HepG2 (cell line): ENCODE data around the gene FITM1. TPM values are rescaled to one million over a fixed set of nuclear protein-coding genes. Genes with fewer than 3 reads are reported as not detected.

ENCODE experiments used
- CAMTA2 ChIP-seq: sonication (generic); formaldehyde crosslinking; IDR thresholded peaks from 2 replicates; pipeline ENCODE4 v1.4.0; 2020; ENCODE audit warnings: mild to moderate bottlenecking, missing genetic modification reagents, borderline replicate concordance
- CEBPB ChIP-seq: IDR thresholded peaks from 2 replicates; pipeline ENCODE4 v1.6.1; 2011; ENCODE audit warnings: low read depth, low read length, improper control_type of control experiment, borderline replicate concordance
- CEBPZ ChIP-seq: IDR thresholded peaks from 2 replicates; pipeline ENCODE4 v1.6.1; 2012; ENCODE audit warnings: low read length, improper control_type of control experiment
- FOXJ3 ChIP-seq: sonication (generic); formaldehyde crosslinking; IDR thresholded peaks from 2 replicates; pipeline ENCODE4 v1.4.0; 2020; ENCODE audit warnings: missing genetic modification reagents, mild to moderate bottlenecking, borderline replicate concordance
- JUNB ChIP-seq: sonication (generic); formaldehyde crosslinking; IDR thresholded peaks from 2 replicates; pipeline ENCODE4 v1.8.0; 2022; ENCODE audit warnings: missing genetic modification reagents, mild to moderate bottlenecking, borderline replicate concordance
- KDM6A ChIP-seq: IDR thresholded peaks from 2 replicates; pipeline ENCODE4 v1.6.1; 2016; ENCODE audit warnings: low read depth
- KMT2B ChIP-seq: IDR thresholded peaks from 2 replicates; pipeline ENCODE4 v1.6.1; 2016; ENCODE audit warnings: missing genetic modification reagents, missing compliant biosample characterization
- MEIS2 ChIP-seq: sonication (generic); formaldehyde crosslinking; IDR thresholded peaks from 2 replicates; pipeline ENCODE4 v1.9.0; 2021; ENCODE audit warnings: mild to moderate bottlenecking, missing genetic modification reagents
- NFYC ChIP-seq: IDR thresholded peaks from 2 replicates; pipeline ENCODE4 v1.6.1; 2016; ENCODE audit warnings: missing genetic modification reagents, missing compliant biosample characterization
- PAX8 ChIP-seq: sonication (generic); formaldehyde crosslinking; IDR thresholded peaks from 2 replicates; pipeline ENCODE4 v1.8.0; 2022; ENCODE audit warnings: mild to moderate bottlenecking, missing genetic modification reagents, borderline replicate concordance
- PHF21A ChIP-seq: sonication (generic); formaldehyde crosslinking; IDR thresholded peaks from 2 replicates; pipeline ENCODE4 v1.5.0; 2020; ENCODE audit warnings: mild to moderate bottlenecking, missing genetic modification reagents
- POLR2G ChIP-seq: fragments of 200-400 bp; formaldehyde crosslinking; IDR thresholded peaks from 2 replicates; pipeline ENCODE4 v1.6.1; 2018; ENCODE audit warnings: mild to moderate bottlenecking, low read depth, low read length, moderate library complexity
- SIX1 ChIP-seq: sonication (generic); formaldehyde crosslinking; IDR thresholded peaks from 2 replicates; pipeline ENCODE4 v1.4.0; 2020; ENCODE audit warnings: missing genetic modification reagents, borderline replicate concordance
- SKIL ChIP-seq: sonication (generic); formaldehyde crosslinking; IDR thresholded peaks from 2 replicates; pipeline ENCODE4 v1.8.0; 2022; ENCODE audit warnings: missing genetic modification reagents, mild to moderate bottlenecking, moderate library complexity, borderline replicate concordance
- U2AF2 ChIP-seq: fragments of 200-400 bp; formaldehyde crosslinking; IDR thresholded peaks from 2 replicates; pipeline ENCODE4 v1.6.1; 2017; ENCODE audit warnings: low read depth, mild to moderate bottlenecking, low read length
- ZBTB20 ChIP-seq: sonication (generic); formaldehyde crosslinking; IDR thresholded peaks from 2 replicates; pipeline ENCODE4 v1.8.1; 2023; ENCODE audit warnings: missing genetic modification reagents, low read depth, mild to moderate bottlenecking, borderline replicate concordance
- ZBTB21 ChIP-seq: sonication (generic); formaldehyde crosslinking; IDR thresholded peaks from 2 replicates; pipeline ENCODE4 v1.4.0; 2020; ENCODE audit warnings: missing genetic modification reagents
- ZFP36L2 ChIP-seq: sonication (generic); formaldehyde crosslinking; IDR thresholded peaks from 2 replicates; pipeline ENCODE4 v1.4.0; 2020; ENCODE audit warnings: missing genetic modification reagents
- ZNF143 ChIP-seq: sonication (generic); formaldehyde crosslinking; IDR thresholded peaks from 2 replicates; pipeline ENCODE4 v1.4.0; 2020; ENCODE audit warnings: missing genetic modification reagents
- ZNF260 ChIP-seq: sonication (generic); formaldehyde crosslinking; IDR thresholded peaks from 2 replicates; pipeline ENCODE4 v1.4.0; 2020; ENCODE audit warnings: missing genetic modification reagents, low read depth, mild to moderate bottlenecking, borderline replicate concordance
- ZNF275 ChIP-seq: sonication (generic); formaldehyde crosslinking; IDR thresholded peaks from 2 replicates; pipeline ENCODE4 v1.8.0; 2022; ENCODE audit warnings: missing genetic modification reagents, mild to moderate bottlenecking, inconsistent platforms, borderline replicate concordance
- ZNF337 ChIP-seq: sonication (generic); formaldehyde crosslinking; IDR thresholded peaks from 2 replicates; pipeline ENCODE4 v1.5.1; 2020; ENCODE audit warnings: missing genetic modification reagents, low read depth, mild to moderate bottlenecking, borderline replicate concordance
- ZNF792 ChIP-seq: IDR thresholded peaks from 2 replicates; pipeline ENCODE4 v1.6.1; 2016
- polyA plus RNA-seq, 8 experiments: library from polyadenylated mRNA; depleted of rRNA in 3 of 8; stranded (reverse) in 7 of 8; unstranded in 1 of 8; fragments of >200 nt; fragmentation: Illumina TruSeq in 4 of 8; extraction: Trizol in 4 of 8; gene quantifications; 2 replicates each; pipeline versions ENCODE4 v1.2.1 to v1.2.3, GENCODE V29; 2011 to 2016; ENCODE audit warnings: low read depth in 4 of 8, missing spikeins in 1 of 8, mixed read lengths in 1 of 8; ENCODE audit not compliant: insufficient read depth in 1 of 8
- total RNA-seq, 5 experiments: library from RNA; depleted of rRNA; stranded (reverse); fragments of >200 nt; fragmentation: Illumina TruSeq; extraction: Trizol; gene quantifications; 2 replicates each; pipeline ENCODE4 v1.2.3, GENCODE V29; 2016; ENCODE audit warnings: low read depth in 1 of 5

The FITM1 gene
- total and polyA plus RNA-seq, 2 of the 13 experiments (the other 11 are each of a cell fraction or from before 2014, with no cell fraction given) = 2.7 to 5.8 TPM

- TF ChIP-seq SKIL (no peak), FOXJ3 (CRISPR knock-in tag) (no peak), ZBTB21 (CRISPR knock-in tag) (no peak), ZFP36L2 (CRISPR knock-in tag) (0 out of 2 replicates have a peak, but pooled peaks have one; percentile 87), KMT2B (CRISPR knock-in tag) (peak; percentile 95), ZNF260 (CRISPR knock-in tag) (no peak), ZNF337 (peak; percentile 82; the same call in 1 of the 2 replicates), ZBTB20 (CRISPR knock-in tag) (0 out of 2 replicates have a peak, but pooled peaks have one; percentile 35), NFYC (CRISPR knock-in tag) (peak; percentile 54), POLR2G (peak; percentile 88), ZNF275 (CRISPR knock-in tag) (peak; percentile 67; the same call in 1 of the 2 replicates), CEBPZ (no peak), SIX1 (CRISPR knock-in tag) (peak; percentile 9; the same call in 1 of the 2 replicates), U2AF2 (no peak), PAX8 (no peak), JUNB (CRISPR knock-in tag) (no peak), CAMTA2 (CRISPR knock-in tag) (peak; percentile 94), PHF21A (CRISPR knock-in tag) (no peak), ZNF792 (CRISPR knock-in tag) (peak; percentile 24), ZNF143 (CRISPR knock-in tag) (peak; percentile 44; the same call in 1 of the 2 replicates), KDM6A (CRISPR knock-in tag) (no peak; the same call in 1 of the 2 replicates), CEBPB (no peak), MEIS2 (CRISPR knock-in tag) (0 out of 2 replicates have a peak, but pooled peaks have one; percentile 20)
These were observed 5.6 kb downstream of the FITM1 start, which contains the start of gene PSME1 (continued) for GRCh38 chr14:24135834-24136683.
